Activated T-helper 1 cell treated with anti-CD3 and anti-CD28 coated beads, Interleukin-12 subunit alpha, Interleukin-12 subunit beta, Interleukin-2, Interleukin-4 antibody, amounts not matched to agents 30 ng/mL and 10 ng/mL and 1 ng/mL, durations not matched to agents 14 hours and 24 hours and 36 hours (primary cell): Measurements from ENCODE around the gene CHRND. TPM values are rescaled to one million over a fixed set of nuclear protein-coding genes. Genes with fewer than 3 reads are reported as not detected.
"Not testable (repeated sequence)": the region's sequence is repeated elsewhere in the genome, so short reads cannot be mapped to it uniquely, and the experiment has no call there.

Source experiments
- DNase-seq: peaks from one replicate; pipeline ENCODE4 v3.0.0; 2021; ENCODE audit warnings: low spot score
- H3K27ac Mint-ChIP-seq: one replicate; pipeline ENCODE4 v1.8.0; 2021; ENCODE audit warnings: mild to moderate bottlenecking, mixed read lengths
- H3K27me3 Mint-ChIP-seq: one replicate; pipeline ENCODE4 v1.8.0; 2022; ENCODE audit warnings: mild to moderate bottlenecking, moderate library complexity, mixed read lengths; ENCODE audit not compliant: insufficient read depth
- H3K36me3 Mint-ChIP-seq: one replicate; pipeline ENCODE4 v1.8.0; 2021; ENCODE audit warnings: low read depth, mixed read lengths
- H3K4me1 Mint-ChIP-seq: one replicate; pipeline ENCODE4 v1.8.0; 2021; ENCODE audit warnings: low read depth, mixed read lengths
- H3K4me3 Mint-ChIP-seq: one replicate; pipeline ENCODE4 v1.8.0; 2021; ENCODE audit warnings: mild to moderate bottlenecking, moderate library complexity, mixed read lengths
- H3K9me3 Mint-ChIP-seq: one replicate; pipeline ENCODE4 v1.8.0; 2021; ENCODE audit warnings: mixed read lengths
- intact Hi-C: fragments of 100-400 bp; cut with micrococcal nuclease; formaldehyde crosslinking; loops from one replicate; pipeline ENCODE4 v1.15.1; 2024
- total RNA-seq: library from RNA; stranded (reverse); gene quantifications from 2 replicates; pipeline ENCODE4 v1.2.3, GENCODE V29; 2022

CHRND gene
- total RNA-seq, 1 donor from 2014 or later: not detected

DNA sequence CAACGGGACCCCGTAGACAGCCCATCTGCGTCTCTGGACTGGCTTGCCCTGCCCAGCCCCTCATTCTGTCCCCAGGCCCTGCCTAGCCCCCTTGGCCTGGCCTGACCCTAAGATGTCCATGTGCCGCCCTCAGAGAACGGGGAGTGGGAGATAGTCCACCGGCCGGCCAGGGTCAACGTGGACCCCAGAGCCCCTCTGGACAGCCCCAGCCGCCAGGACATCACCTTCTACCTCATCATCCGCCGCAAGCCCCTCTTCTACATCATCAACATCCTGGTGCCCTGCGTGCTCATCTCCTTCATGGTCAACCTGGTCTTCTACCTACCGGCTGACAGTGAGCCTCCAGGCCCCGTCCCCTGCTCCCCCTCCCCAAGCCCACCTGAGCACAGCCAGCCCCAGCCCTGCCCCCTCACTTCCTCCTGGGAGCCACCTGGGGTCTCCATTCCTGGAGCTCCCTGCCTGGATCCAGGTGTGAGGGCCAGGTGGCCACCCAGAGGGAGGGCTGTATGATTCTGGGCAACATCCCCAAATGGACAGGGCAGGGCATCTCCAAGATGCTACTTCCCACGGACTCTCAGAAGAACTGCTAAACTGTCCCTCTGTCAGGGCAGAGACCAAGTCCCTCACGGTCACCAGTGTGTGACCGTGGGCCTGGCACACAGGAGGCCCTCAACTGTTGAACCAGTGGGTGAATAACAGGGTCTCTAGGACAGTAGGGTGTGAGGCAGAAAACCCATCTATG, 4.0 kb downstream of the CHRND start:
- DNase-seq: no peak
- H3K27ac Mint-ChIP-seq: no peak overlapping the region
- peaks cover 10% of the 10 kb centered on the region for H3K27me3 Mint-ChIP-seq
- no peak overlapping the region for H3K4me3 Mint-ChIP-seq
- H3K36me3 Mint-ChIP-seq: no peaks in the 10 kb centered on the region
- H3K9me3 Mint-ChIP-seq: no peaks in the 10 kb centered on the region
- intact Hi-C loops: loop anchor here (10.0 kb wide), 1 partner anchor 605 kb away; the partner anchor contains the start of gene NPPC
- peaks cover 6% of the 10 kb centered on the region for H3K4me1 Mint-ChIP-seq

GRCh38 chr2:232530626-232531260, 4.8 kb downstream of the CHRND start:
- intact Hi-C loops: no loop called here
- no peak overlapping the region for H3K4me3 Mint-ChIP-seq
- no peak overlapping the region for H3K27ac Mint-ChIP-seq
- H3K36me3 Mint-ChIP-seq: no peaks in the 10 kb centered on the region
- no peak for DNase-seq
- peaks cover 10% of the 10 kb centered on the region for H3K27me3 Mint-ChIP-seq
- peaks cover 6% of the 10 kb centered on the region for H3K4me1 Mint-ChIP-seq
- H3K9me3 Mint-ChIP-seq: no peaks in the 10 kb centered on the region

DNA sequence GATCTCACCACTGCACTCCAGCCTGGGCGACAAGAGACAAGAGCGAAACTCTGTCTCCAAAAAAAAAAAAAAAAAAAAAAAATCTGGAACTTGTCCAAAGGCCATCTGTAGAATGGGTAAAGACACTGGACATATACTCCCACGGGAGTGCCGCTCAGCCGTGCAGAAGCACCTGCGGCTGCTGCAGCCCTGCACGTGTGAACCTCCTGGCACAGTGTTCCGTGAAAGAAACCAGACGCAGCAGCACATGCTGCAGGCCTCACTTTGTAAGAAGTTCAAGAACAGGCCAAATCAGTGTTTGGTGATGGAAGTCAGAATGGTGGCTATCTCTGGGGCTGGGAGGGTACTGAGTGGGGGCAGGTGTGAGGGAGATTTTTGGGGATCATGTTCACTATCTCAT, 6.5 kb downstream of the CHRND start:
- H3K36me3 Mint-ChIP-seq: no peaks in the 10 kb centered on the region
- intact Hi-C loops: no loop called here
- peaks cover 10% of the 10 kb centered on the region for H3K27me3 Mint-ChIP-seq
- H3K9me3 Mint-ChIP-seq: peaks cover 6% of the 10 kb centered on the region
- H3K4me1 Mint-ChIP-seq: peaks cover 6% of the 10 kb centered on the region
- no peak for DNase-seq
- H3K27ac Mint-ChIP-seq: no peak overlapping the region
- H3K4me3 Mint-ChIP-seq: no peak overlapping the region

- intact Hi-C loops, H3K4me3 Mint-ChIP-seq, H3K27me3 Mint-ChIP-seq, H3K4me1 Mint-ChIP-seq, H3K27ac Mint-ChIP-seq, DNase-seq, H3K9me3 Mint-ChIP-seq, H3K36me3 Mint-ChIP-seq: not testable (repeated sequence)
Measured at GRCh38 chr2:232532821-232533220, 6.9 kb downstream of the CHRND start.

DNA sequence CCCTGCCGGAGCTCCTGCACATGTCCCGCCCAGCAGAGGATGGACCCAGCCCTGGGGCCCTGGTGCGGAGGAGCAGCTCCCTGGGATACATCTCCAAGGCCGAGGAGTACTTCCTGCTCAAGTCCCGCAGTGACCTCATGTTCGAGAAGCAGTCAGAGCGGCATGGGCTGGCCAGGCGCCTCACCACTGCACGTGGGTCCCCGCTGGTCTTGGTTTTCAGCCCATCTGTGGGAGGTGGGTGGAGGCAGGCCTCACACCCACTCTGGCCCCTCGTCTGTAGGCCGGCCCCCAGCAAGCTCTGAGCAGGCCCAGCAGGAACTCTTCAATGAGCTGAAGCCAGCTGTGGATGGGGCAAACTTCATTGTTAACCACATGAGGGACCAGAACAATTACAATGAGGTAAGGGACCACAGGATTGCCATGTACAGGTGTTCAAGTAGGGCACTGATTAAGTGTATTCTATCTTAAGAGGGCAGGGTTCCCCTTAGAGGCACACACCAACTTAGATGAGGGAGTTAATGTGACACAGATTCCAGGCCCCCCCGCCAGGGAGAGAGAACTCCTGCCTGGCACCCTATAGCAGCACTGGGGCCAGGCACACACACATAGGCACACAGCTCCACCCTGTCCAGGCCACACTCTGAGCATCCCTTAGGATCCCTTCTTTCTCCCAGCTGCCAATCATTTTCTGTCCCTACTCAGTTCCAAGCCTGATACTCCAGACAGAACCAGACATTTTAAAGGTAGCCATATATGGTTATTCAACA, 8.2 kb downstream of the CHRND start:
- intact Hi-C loops: no loop called here

DNA sequence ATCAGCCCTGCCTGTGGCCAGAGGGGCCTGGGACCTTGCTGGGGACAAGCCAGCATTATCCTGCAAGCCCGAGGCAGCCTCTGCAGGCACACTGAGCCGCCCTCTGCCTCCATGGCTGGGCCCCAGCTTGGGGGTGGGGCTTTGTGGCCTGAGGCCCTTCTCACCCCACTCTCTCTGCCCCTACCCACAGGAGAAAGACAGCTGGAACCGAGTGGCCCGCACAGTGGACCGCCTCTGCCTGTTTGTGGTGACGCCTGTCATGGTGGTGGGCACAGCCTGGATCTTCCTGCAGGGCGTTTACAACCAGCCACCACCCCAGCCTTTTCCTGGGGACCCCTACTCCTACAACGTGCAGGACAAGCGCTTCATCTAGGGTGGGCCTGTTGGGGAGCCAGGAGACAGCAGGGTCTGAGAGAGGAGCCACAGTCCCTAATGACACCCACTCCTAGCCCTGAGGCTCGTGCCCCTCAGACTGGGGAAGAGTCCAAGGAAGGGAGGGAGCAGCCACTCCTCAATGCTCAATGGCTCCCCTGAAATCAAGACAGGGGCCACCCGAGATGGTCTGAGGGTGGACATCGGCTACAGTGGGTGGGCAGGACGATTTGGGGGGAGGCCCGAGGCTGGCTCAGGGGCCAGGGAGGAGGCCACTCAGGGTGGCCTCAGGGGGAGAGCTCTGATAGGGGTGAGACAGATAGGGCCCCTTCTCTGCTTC, 9.1 kb downstream of the CHRND start:
- H3K27ac Mint-ChIP-seq: no peak overlapping the region
- H3K4me3 Mint-ChIP-seq: no peak overlapping the region
- no peak for DNase-seq
- no peaks in the 10 kb centered on the region for H3K36me3 Mint-ChIP-seq
- peaks cover 8% of the 10 kb centered on the region for H3K27me3 Mint-ChIP-seq
- intact Hi-C loops: no loop called here
- peaks cover 6% of the 10 kb centered on the region for H3K9me3 Mint-ChIP-seq
- peaks cover 5% of the 10 kb centered on the region for H3K4me1 Mint-ChIP-seq

More for the DNA sequence above, 8.2 kb downstream of the CHRND start:
- Mint-ChIP-seq H3K4me1 (peaks cover 6% of the 10 kb centered on the region), H3K27ac (no peak overlapping the region), H3K9me3 (peaks cover 6% of the 10 kb centered on the region), H3K36me3 (no peaks in the 10 kb centered on the region), H3K4me3 (no peak overlapping the region), H3K27me3 (peaks cover 8% of the 10 kb centered on the region)
- DNase-seq: no peak

- no peak for DNase-seq
- H3K9me3 Mint-ChIP-seq: peaks cover 6% of the 10 kb centered on the region
- peaks cover 5% of the 10 kb centered on the region for H3K4me1 Mint-ChIP-seq
- intact Hi-C loops: no loop called here
- no peaks in the 10 kb centered on the region for H3K36me3 Mint-ChIP-seq
- H3K4me3 Mint-ChIP-seq: no peak overlapping the region
- peaks cover 8% of the 10 kb centered on the region for H3K27me3 Mint-ChIP-seq
- H3K27ac Mint-ChIP-seq: no peak overlapping the region
Measured at GRCh38 chr2:232535761-232536530, 10.0 kb downstream of the CHRND start.

DNA sequence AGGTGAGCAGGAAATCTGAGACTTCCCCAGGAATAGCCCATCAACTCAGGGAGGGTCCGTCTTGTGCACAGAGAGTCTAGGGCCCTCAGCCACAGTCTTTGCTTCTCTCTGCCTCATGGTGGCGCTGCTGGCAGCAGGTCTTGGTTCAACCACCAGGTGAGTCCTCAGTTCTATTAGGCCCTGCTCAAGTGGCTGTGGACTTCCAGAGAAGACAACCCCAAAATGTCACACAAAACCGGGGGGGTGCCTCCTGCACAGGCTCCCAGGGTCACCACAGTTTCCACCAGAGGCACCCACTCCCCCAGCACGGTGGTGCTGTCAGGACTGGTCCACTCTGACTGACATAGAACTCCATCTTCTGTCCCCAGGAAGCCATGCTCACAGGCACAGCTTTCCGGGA, 11.1 kb downstream of the CHRND start:
- Mint-ChIP-seq H3K36me3 (no peaks in the 10 kb centered on the region), H3K27ac (no peak overlapping the region), H3K9me3 (peaks cover 6% of the 10 kb centered on the region), H3K27me3 (peaks cover 8% of the 10 kb centered on the region), H3K4me3 (no peak overlapping the region), H3K4me1 (peaks cover 5% of the 10 kb centered on the region)
- intact Hi-C loops: no loop called here
- no peak for DNase-seq

GRCh38 chr2:232537499-232537898, 11.5 kb downstream of the CHRND start:
- no peak for DNase-seq
- Mint-ChIP-seq H3K36me3 (no peaks in the 10 kb centered on the region), H3K4me1 (peaks cover 5% of the 10 kb centered on the region), H3K9me3 (peaks cover 6% of the 10 kb centered on the region), H3K4me3 (no peak overlapping the region), H3K27me3 (peaks cover 8% of the 10 kb centered on the region), H3K27ac (no peak overlapping the region)
- intact Hi-C loops: no loop called here

GRCh38 chr2:232538671-232539070, 12.7 kb downstream of the CHRND start:
- no peak for DNase-seq
- Mint-ChIP-seq H3K9me3 (peaks cover 6% of the 10 kb centered on the region), H3K4me1 (peaks cover 5% of the 10 kb centered on the region), H3K4me3 (no peak overlapping the region), H3K27ac (no peak overlapping the region), H3K36me3 (no peaks in the 10 kb centered on the region), H3K27me3 (peaks cover 8% of the 10 kb centered on the region)
- intact Hi-C loops: no loop called here

DNA sequence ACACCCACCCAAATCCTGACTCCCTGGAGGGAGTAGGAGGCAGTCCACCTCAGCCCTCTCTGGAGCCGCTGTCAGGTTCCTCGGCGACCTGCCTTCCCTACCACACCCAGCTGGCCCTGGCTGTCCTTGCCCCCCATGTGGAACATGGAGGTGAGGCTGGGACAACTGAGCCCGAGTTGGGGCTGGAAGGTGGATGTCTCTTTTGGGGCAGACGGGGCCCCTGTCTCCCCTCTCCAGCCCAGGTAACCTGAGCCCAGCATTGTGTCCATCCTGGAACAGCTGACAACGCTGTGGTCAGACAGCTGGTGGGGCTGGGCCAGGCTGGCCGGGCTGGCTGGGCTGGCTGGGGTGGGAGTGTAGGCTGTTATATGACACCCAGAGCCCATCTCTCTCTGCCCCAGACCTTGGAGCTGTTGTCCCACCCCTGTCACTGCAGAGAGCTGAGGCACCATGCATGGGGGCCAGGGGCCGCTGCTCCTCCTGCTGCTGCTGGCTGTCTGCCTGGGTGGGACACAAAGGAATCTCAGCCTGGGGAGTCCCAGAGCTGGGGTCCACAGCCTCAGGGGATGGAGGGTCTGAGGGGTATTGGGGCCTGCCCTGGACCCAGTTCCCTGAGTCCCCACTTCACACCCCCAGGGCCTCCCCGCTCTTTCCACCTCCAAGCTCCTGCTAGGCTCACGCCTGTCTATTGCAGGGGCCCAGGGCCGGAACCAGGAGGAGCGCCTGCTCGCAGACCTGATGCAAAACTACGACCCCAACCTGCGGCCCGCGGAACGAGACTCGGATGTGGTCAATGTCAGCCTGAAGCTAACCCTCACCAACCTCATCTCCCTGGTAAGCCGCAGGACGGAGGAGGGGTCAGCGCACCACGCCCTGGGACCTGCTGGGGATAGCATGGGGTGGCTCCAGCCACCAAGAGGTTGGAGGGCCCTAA, 13.6 kb downstream of the CHRND start, which contains the start of gene CHRNG:
Gene CHRNG (plus strand): TSS at position 395 of the 934 bp plus-strand sequence. CDS start 56 bp downstream, at position 451.
- H3K4me1 Mint-ChIP-seq: peaks cover 5% of the 10 kb centered on the region
- H3K9me3 Mint-ChIP-seq: peaks cover 6% of the 10 kb centered on the region
- DNase-seq: no peak
- no peak within 1 kb of the TSS for H3K4me3 Mint-ChIP-seq
- H3K36me3 Mint-ChIP-seq: no peaks in the 10 kb centered on the region
- peaks cover 8% of the 10 kb centered on the region for H3K27me3 Mint-ChIP-seq
- intact Hi-C loops: no loop called here
- H3K27ac Mint-ChIP-seq: no peak within 1 kb of the TSS
